Spleen (tissue), 7 donors: Measurements from ENCODE around the gene LCE1B.

ENCODE experiments used
- POLR2A ChIP-seq, 3 donors: fragments of 450-650 bp; IDR thresholded peaks; one replicate each; pipeline ENCODE4 v1.5.1; 2017; ENCODE audit warnings: antibody characterized with exemption in 3 of 3, mild to moderate bottlenecking in 1 of 3
- TF ChIP-seq, protein P1 (sequence below), 11 experiments: fragments of 200-600 bp in 7 of 11; fragments of 450-650 bp in 4 of 11; sonication (generic) in 4 of 11; IDR thresholded peaks in 8 of 11; conservative IDR thresholded peaks in 3 of 11; 1 replicate in 7 of 11; 2 replicates in 4 of 11; pipeline versions ENCODE4 v1.4.0 to v1.8.0; 2016 to 2021; ENCODE audit warnings: antibody characterized with exemption in 11 of 11, inconsistent platforms in 4 of 11, mild to moderate bottlenecking in 1 of 11
- donor health status: DM: no; HTN: no; CAD: no; lungs with moderate emphysema.
- donor health status: DM: no; HTN: no; CAD: no.
- donor health status: DM: no; HTN: no; CAD: no.

DNA sequence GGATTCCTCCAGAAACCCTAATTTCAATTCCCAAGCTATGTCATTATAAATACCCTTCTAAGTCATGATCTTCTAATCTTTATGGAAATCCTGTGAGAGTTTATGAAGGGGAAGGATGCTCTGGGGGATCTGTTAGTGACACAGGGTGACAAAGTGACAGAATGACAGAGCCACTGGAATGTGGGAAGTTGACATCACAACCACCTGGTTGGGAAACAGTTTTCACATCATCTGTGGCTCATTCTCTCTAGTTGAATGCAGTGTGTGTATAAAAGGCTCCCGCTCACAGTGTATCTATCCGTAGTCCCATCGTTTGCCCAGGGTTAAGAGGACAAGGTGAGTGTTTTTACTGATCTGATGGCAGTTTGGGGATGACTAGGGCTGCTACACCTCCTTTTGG is 47.9 kb downstream of the LCE1B start, which contains the start of gene LCE7A:
- TF ChIP-seq, protein P1, sequence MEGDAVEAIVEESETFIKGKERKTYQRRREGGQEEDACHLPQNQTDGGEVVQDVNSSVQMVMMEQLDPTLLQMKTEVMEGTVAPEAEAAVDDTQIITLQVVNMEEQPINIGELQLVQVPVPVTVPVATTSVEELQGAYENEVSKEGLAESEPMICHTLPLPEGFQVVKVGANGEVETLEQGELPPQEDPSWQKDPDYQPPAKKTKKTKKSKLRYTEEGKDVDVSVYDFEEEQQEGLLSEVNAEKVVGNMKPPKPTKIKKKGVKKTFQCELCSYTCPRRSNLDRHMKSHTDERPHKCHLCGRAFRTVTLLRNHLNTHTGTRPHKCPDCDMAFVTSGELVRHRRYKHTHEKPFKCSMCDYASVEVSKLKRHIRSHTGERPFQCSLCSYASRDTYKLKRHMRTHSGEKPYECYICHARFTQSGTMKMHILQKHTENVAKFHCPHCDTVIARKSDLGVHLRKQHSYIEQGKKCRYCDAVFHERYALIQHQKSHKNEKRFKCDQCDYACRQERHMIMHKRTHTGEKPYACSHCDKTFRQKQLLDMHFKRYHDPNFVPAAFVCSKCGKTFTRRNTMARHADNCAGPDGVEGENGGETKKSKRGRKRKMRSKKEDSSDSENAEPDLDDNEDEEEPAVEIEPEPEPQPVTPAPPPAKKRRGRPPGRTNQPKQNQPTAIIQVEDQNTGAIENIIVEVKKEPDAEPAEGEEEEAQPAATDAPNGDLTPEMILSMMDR (IDR thresholded peaks at IDR 0.05 in 8 of 11, conservative IDR thresholded peaks at IDR 0.05 in 3 of 11) = no peak
- TF ChIP-seq POLR2A (IDR thresholded peaks at IDR 0.05) = no peak
